Natural killer cell (primary cell): Measurements from ENCODE around the gene GALNT9. TPM values are rescaled to one million over a fixed set of nuclear protein-coding genes. Genes with fewer than 3 reads are reported as not detected.

Source experiments
- ATAC-seq, 3 donors: fragments of 150-1000 bp in 2 of 3; fragments of 200-7000 bp in 1 of 3; cut with Tn5 transposase; 1 replicate in 1 of 3; 2 replicates in 2 of 3; pipeline ENCODE4 v1.10.0; 2021; ENCODE audit warnings: mild to moderate bottlenecking in 2 of 3, moderate library complexity in 2 of 3
- DNase-seq, 2 donors: peaks; one replicate each; pipeline versions ENCODE4 v3.0.0 to v3.0.0-alpha.2; 2013 to 2021; ENCODE audit warnings: mixed read lengths in 1 of 2
- H3K27ac ChIP-seq: one replicate; pipeline ENCODE4 v1.5.1; 2013; ENCODE audit warnings: mild to moderate bottlenecking, low read length
- H3K27me3 ChIP-seq: one replicate; pipeline ENCODE4 v1.6.1; 2013; ENCODE audit warnings: low read length; ENCODE audit not compliant: control insufficient read depth, insufficient read depth
- H3K36me3 ChIP-seq: one replicate; pipeline ENCODE4 v1.6.1; 2013; ENCODE audit warnings: low read length; ENCODE audit not compliant: control insufficient read depth, insufficient read depth
- H3K4me1 ChIP-seq: one replicate; pipeline ENCODE4 v1.6.1; 2013; ENCODE audit warnings: low read length; ENCODE audit not compliant: control insufficient read depth, insufficient read depth
- H3K4me3 ChIP-seq: one replicate; pipeline ENCODE4 v1.5.1; 2013; ENCODE audit warnings: low read length
- H3K9me3 ChIP-seq: one replicate; pipeline ENCODE4 v1.6.1; 2013; ENCODE audit warnings: low read length; ENCODE audit not compliant: control insufficient read depth, insufficient read depth
- H3K27ac Mint-ChIP-seq, 2 donors: one replicate each; pipeline ENCODE4 v1.8.0; 2022; ENCODE audit warnings: mild to moderate bottlenecking in 2 of 2, mixed read lengths in 2 of 2, moderate library complexity in 1 of 2
- H3K27me3 Mint-ChIP-seq, 2 donors: one replicate each; pipeline ENCODE4 v1.8.0; 2022; ENCODE audit warnings: low read depth in 2 of 2, mixed read lengths in 2 of 2
- H3K36me3 Mint-ChIP-seq: one replicate; pipeline ENCODE4 v1.8.0; 2022; ENCODE audit warnings: mixed read lengths
- H3K4me1 Mint-ChIP-seq, 2 donors: one replicate each; pipeline ENCODE4 v1.8.0; 2022; ENCODE audit warnings: mixed read lengths in 2 of 2
- H3K4me3 Mint-ChIP-seq: one replicate; pipeline ENCODE4 v1.8.0; 2022; ENCODE audit warnings: mild to moderate bottlenecking, moderate library complexity, mixed read lengths
- H3K9me3 Mint-ChIP-seq, 2 donors: one replicate each; pipeline ENCODE4 v1.8.0; 2022; ENCODE audit warnings: mixed read lengths in 2 of 2
- WGBS: methylation state at CpG from one replicate; pipeline ENCODE4 v1.1.7; 2013; ENCODE audit warnings: missing lambda C conversion rate; ENCODE audit not compliant: insufficient coverage; 5-methylcytosine and 5-hydroxymethylcytosine counted together
- intact Hi-C: fragments of 100-400 bp; cut with micrococcal nuclease; formaldehyde crosslinking; loops from one replicate; pipeline ENCODE4 v1.14.2; 2022
- total RNA-seq, 4 donors: library from RNA; stranded (reverse); fragments of 120-200 nt in 1 of 4; gene quantifications; one replicate each; pipeline versions ENCODE4 v1.2.3 to v1.2.4, GENCODE V29; 2013 to 2022
- TF ChIP-seq, protein P1 (sequence below): fragments of 200-600 bp; IDR thresholded peaks from one replicate; pipeline ENCODE4 v1.8.0; 2022; ENCODE audit warnings: antibody characterized with exemption

GALNT9 gene
- total RNA-seq, 3 donors from 2014 or later (not counting 1 experiment from before 2014, with no cell fraction given): not detected

DNA sequence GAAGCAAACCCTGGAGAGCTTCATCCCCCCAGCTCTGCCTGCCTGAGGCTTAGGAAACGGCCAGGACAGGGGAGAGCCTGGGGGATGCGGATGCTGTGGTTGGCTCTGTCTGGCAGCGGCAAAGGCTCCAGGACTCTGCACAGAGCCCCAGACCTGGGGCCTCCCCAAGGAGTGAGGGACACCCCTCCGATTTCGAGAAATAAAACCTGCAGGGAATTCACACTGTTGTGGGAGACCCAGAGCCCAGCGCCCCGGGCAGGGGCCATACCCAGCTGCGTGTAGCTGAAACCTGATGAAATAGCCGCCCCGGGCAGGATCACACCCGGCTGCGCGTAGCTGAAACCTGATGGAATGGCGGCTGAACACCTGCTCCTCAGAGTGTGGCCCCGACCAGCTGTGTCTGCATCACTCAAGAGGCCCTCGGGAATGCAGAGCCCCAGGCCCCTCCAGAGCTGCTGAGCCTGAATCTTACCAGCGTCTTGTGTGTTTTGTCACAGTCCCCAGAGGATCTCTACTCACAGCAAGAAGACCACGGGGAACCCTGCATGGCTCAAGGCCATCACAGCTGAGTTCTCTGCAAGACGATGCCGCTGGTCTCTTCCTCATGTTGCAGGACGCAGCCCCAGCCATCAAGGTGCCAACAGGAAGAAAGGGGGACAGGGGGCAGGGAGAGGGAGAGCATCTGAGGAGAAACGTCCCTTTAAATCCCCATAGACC, 46.5 kb upstream of the GALNT9 start:
- H3K27ac ChIP-seq: no peak overlapping the region
- no peaks in the 10 kb centered on the region for H3K36me3 ChIP-seq
- no peaks in the 10 kb centered on the region for H3K4me1 ChIP-seq
- Mint-ChIP-seq H3K4me1 (peaks cover 0 to 11% of the 10 kb centered on the region in 2 donors), H3K9me3 (no peaks in the 10 kb centered on the region), H3K36me3 (no peaks in the 10 kb centered on the region), H3K27ac (no peak overlapping the region), H3K4me3 (no peak overlapping the region), H3K27me3 (peaks cover 35 to 36% of the 10 kb centered on the region in 2 donors)
- WGBS: 73% methylated on average over 22 of the region's 22 CpGs
- H3K4me3 ChIP-seq: no peak overlapping the region
- no peaks in the 10 kb centered on the region for H3K9me3 ChIP-seq
- DNase-seq (no peak), ATAC-seq (no peak)
- intact Hi-C loops: no loop called here
- H3K27me3 ChIP-seq: peaks cover 8% of the 10 kb centered on the region
- TF ChIP-seq, protein P1, sequence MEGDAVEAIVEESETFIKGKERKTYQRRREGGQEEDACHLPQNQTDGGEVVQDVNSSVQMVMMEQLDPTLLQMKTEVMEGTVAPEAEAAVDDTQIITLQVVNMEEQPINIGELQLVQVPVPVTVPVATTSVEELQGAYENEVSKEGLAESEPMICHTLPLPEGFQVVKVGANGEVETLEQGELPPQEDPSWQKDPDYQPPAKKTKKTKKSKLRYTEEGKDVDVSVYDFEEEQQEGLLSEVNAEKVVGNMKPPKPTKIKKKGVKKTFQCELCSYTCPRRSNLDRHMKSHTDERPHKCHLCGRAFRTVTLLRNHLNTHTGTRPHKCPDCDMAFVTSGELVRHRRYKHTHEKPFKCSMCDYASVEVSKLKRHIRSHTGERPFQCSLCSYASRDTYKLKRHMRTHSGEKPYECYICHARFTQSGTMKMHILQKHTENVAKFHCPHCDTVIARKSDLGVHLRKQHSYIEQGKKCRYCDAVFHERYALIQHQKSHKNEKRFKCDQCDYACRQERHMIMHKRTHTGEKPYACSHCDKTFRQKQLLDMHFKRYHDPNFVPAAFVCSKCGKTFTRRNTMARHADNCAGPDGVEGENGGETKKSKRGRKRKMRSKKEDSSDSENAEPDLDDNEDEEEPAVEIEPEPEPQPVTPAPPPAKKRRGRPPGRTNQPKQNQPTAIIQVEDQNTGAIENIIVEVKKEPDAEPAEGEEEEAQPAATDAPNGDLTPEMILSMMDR: no peak

DNA sequence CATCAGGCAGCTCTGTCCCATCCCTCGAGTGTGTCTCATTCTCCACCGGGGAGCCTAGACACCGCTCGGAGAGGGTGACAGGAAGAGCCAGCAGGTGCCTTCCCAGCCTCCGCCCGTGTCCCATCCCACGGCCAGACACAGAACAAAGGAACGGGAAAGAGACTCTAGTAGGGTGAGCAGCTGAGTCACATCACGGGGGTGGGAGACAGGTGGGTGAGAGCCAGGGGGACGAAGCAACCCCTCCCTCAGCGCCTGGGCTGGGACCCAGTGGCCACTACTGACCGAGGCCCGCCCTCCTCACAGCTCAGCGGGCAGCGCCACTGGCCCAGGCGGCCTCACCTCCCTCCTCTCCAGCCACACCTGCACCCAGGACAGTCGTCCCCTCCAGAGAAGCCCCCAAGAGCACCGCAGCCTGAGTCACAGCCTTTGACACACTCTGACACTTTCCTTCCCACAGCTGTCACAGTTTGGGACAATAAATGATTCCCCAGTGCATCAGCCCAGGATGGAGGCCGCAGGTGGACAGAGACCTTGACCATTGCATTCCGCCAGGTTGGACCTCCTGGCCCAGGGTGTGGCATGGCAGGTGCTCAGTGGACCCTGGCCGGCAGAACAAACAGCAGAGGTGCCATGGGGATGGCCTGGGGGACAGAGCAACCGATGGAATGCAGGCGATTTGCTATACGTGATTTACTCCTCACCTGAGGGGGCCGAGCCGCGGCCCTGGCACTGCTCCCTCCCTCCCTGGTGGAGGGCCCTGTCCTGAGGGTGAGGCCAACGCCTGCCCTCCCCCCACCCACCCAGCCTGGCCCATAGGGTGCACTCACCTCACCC, 45.4 kb upstream of the GALNT9 start:
- Mint-ChIP-seq H3K27ac (no peak overlapping the region), H3K27me3 (peaks cover 45 to 47% of the 10 kb centered on the region in 2 donors), H3K36me3 (no peaks in the 10 kb centered on the region), H3K4me1 (peaks cover 0 to 11% of the 10 kb centered on the region in 2 donors), H3K9me3 (no peaks in the 10 kb centered on the region), H3K4me3 (no peak overlapping the region)
- 77% methylated on average over 28 of the region's 28 CpGs for WGBS
- Histone ChIP-seq H3K27me3 (peaks cover 8% of the 10 kb centered on the region), H3K4me3 (no peak overlapping the region), H3K4me1 (no peaks in the 10 kb centered on the region), H3K27ac (no peak overlapping the region), H3K9me3 (no peaks in the 10 kb centered on the region), H3K36me3 (no peaks in the 10 kb centered on the region)
- TF ChIP-seq, protein P1: no peak
- no peak for ATAC-seq
- DNase-seq: no peak
- intact Hi-C loops: no loop called here

DNA sequence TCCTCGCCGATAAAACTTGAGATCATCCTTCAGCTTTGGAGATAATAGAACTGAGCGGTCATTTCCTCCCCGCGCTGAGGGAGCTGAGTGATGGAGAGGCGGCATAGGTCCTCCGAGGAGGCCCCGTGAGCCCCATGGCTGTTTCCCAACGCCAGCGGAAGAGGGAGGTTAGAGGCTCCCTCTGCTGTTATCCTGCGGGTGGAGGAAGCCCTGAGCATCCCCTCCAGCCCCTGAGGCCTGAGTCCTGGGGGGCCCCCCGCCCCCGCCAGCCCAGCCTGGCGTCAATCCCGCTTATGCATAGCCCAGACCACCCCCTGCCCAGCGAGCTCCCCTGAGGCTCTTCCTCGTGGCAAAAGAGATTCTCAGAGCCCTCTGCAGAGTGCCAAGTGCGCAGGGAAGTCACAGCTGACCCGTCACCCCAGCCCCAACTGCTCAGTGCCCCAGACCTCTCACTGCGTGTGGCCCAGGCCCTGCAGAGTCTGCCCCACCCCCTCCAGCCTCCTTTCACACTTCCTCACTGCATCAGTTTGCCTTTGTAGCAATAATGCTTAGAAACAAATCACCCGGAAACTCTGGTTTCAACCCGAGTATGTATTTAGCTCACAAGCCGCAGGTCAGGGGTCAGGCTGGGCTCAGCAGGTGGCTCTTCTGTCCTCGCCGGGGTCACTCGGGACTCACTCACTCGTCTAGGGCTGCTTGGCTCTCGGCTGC, 44.7 kb upstream of the GALNT9 start:
- no peak overlapping the region for H3K27ac Mint-ChIP-seq
- no peaks in the 10 kb centered on the region for H3K36me3 Mint-ChIP-seq
- intact Hi-C loops: no loop called here
- ATAC-seq (no peak), DNase-seq (no peak)
- H3K27me3 Mint-ChIP-seq: peaks cover 47 to 54% of the 10 kb centered on the region in 2 donors
- WGBS: 36% methylated on average over 28 of the region's 28 CpGs
- H3K9me3 ChIP-seq: no peaks in the 10 kb centered on the region
- H3K9me3 Mint-ChIP-seq: no peaks in the 10 kb centered on the region
- TF ChIP-seq, protein P1: no peak
- H3K4me1 ChIP-seq: no peaks in the 10 kb centered on the region
- peaks cover 8% of the 10 kb centered on the region for H3K27me3 ChIP-seq
- H3K4me1 Mint-ChIP-seq: peaks cover 0 to 11% of the 10 kb centered on the region in 2 donors
- H3K4me3 ChIP-seq: no peak overlapping the region
- no peak overlapping the region for H3K27ac ChIP-seq
- no peaks in the 10 kb centered on the region for H3K36me3 ChIP-seq
- no peak overlapping the region for H3K4me3 Mint-ChIP-seq
